OCI-LY1 (cell line): ENCODE data around the gene ANO2.

Source experiments
- CTCF ChIP-seq: fragments of 200-600 bp; sonication (generic), shearing (Covaris generic); IDR thresholded peaks from 2 replicates; pipeline ENCODE4 v1.5.1; 2017; ENCODE audit warnings: mild to moderate bottlenecking, antibody characterized with exemption, low read length, moderate library complexity, mixed read lengths
- EZH2 ChIP-seq: fragments of 200-600 bp; sonication (generic), shearing (Covaris generic); IDR thresholded peaks from 2 replicates; pipeline ENCODE4 v1.8.0; 2017; ENCODE audit warnings: borderline replicate concordance, mixed run types, mild to moderate bottlenecking, antibody characterized with exemption, low read length, moderate library complexity, mixed read lengths

GRCh38 chr12:5972387-5972786 is 27.3 kb upstream of the ANO2 start:
- TF ChIP-seq CTCF (no peak), EZH2 (no peak)
